A673 (cell line): ENCODE results near the gene ENGASE.

Experiments
- EZH2 ChIP-seq: fragments of 200-600 bp; sonication (generic); IDR thresholded peaks from 2 replicates; pipeline ENCODE4 v1.6.1; 2017; ENCODE audit warnings: borderline replicate concordance, low read depth, mild to moderate bottlenecking, mixed read lengths, antibody characterized with exemption, low read length; ENCODE audit not compliant: poor library complexity, severe bottlenecking
- TF ChIP-seq, protein P1 (sequence below): fragments of 300-800, 200-600 bp; sonication (generic); conservative IDR thresholded peaks from 2 replicates; pipeline ENCODE4 v1.5.1; 2017; ENCODE audit warnings: low read depth, mild to moderate bottlenecking, antibody characterized with exemption, low read length, moderate library complexity, mixed read lengths

DNA sequence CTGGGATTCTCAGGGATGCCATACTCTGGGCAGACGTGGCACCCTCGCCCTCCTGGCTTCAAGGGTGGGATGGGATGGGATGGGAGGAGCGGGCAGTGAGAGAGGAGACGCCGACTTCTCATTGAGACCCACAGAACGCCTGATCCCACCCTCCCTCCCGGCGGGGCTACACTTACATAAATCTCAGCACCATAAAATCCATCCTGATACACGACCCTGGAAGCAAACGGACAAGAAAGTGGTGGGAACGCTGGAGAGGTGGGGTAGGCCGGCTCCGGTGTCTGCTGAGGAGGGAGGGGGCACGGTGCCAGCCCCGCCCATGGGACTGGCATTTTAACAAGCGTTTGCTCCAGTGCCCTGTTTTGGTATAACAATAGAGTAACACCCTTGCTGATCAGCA, 21.9 kb downstream of the ENGASE start:
- TF ChIP-seq, protein P1, sequence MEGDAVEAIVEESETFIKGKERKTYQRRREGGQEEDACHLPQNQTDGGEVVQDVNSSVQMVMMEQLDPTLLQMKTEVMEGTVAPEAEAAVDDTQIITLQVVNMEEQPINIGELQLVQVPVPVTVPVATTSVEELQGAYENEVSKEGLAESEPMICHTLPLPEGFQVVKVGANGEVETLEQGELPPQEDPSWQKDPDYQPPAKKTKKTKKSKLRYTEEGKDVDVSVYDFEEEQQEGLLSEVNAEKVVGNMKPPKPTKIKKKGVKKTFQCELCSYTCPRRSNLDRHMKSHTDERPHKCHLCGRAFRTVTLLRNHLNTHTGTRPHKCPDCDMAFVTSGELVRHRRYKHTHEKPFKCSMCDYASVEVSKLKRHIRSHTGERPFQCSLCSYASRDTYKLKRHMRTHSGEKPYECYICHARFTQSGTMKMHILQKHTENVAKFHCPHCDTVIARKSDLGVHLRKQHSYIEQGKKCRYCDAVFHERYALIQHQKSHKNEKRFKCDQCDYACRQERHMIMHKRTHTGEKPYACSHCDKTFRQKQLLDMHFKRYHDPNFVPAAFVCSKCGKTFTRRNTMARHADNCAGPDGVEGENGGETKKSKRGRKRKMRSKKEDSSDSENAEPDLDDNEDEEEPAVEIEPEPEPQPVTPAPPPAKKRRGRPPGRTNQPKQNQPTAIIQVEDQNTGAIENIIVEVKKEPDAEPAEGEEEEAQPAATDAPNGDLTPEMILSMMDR, result no peak
- no peak for TF ChIP-seq EZH2
